ENCODE results near the gene REP15. TPM values are rescaled to one million over a fixed set of nuclear protein-coding genes. Genes with fewer than 3 reads are reported as not detected.
A peak's percentile ranks its signal among the peaks of the same experiment; 100 is the strongest.

The REP15 gene
- total RNA-seq, 1 experiment from 2014 or later: 1.3 TPM

DNA sequence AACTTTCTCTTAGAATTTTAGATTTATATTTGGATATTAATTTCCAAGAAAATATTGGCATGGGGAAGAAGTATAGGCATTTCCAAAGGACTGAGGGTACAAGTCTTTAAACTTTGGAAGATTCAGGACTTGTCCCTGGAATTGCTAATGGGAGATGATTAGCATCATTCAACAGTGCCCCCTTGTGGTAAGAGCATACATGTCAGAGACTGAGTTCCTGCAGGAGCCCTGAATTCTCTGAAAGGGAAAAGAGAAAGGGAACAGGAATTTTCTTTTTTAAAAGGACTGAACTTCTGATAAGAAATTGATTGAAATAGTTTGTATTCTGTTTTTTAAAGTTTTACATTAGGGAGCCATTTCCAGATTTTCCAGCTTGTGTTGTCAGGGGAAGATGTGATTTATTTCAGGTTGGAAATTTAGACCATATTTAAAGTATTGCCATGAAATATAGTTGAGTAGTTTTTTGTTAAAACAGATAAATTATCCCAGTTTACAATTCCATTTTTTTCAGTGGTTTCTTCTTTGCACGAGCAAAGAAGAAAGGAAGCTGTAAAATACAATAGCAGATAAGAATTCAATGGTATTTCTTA, 44.0 kb upstream of the REP15 start:
- Mint-ChIP-seq H3K9me3 (no peaks in the 10 kb centered on the region), H3K36me3 (ENCODE audit: insufficient read depth in 1 of 3, low read depth in 3 of 3) (peaks cover under 1 to 4% (median under 1%) of the 10 kb centered on the region in 3 experiments; a peak in 4 of 7 replicates), H3K27me3 (ENCODE audit: low read depth) (no peaks in the 10 kb centered on the region), H3K4me3 (no peak overlapping the region), H3K4me1 (no peaks in the 10 kb centered on the region; a peak in 1 of 4 replicates), H3K27ac (no peak overlapping the region)
- WGBS (ENCODE audit: extremely low coverage, insufficient read length, low lambda C conversion rate): no CpG with 5 or more reads among the region's 1 CpG
- Histone ChIP-seq H4K91ac (ENCODE audit: insufficient read length, low read depth, low read length) (no peak overlapping the region), H4K20me1 (ENCODE audit: control insufficient read depth, insufficient read depth, insufficient read length) (no peaks in the 10 kb centered on the region), H2BK5ac (ENCODE audit: insufficient read length, low read length) (no peak overlapping the region), H3K4me1 (ENCODE audit: insufficient read depth, low read length) (no peaks in the 10 kb centered on the region), H3K27ac (ENCODE audit: insufficient read length, low read depth, low read length) (no peak overlapping the region), H3T11ph (ENCODE audit: low read length) (no peak overlapping the region), H2BK20ac (ENCODE audit: low read depth, low read length, poor library complexity, severe bottlenecking) (no peak overlapping the region), H4K5ac (ENCODE audit: insufficient read length, low read depth, low read length) (no peak overlapping the region), H2AFZ (ENCODE audit: low read length) (no peak overlapping the region), H3K4me2 (ENCODE audit: insufficient read depth, insufficient read length, low read length) (no peak overlapping the region), H3K79me1 (ENCODE audit: insufficient read depth, low read depth, low read length, poor library complexity, severe bottlenecking) (no peaks in the 10 kb centered on the region), H3K79me2 (ENCODE audit: insufficient read depth, low read length) (no peaks in the 10 kb centered on the region), H2BK12ac (ENCODE audit: insufficient read length, low read depth, low read length) (no peak overlapping the region), H3K23ac (ENCODE audit: insufficient read length, low read depth, low read length) (no peak overlapping the region), H3K18ac (ENCODE audit: insufficient read length, low read depth, low read length) (no peak overlapping the region), H3K9ac (ENCODE audit: extremely low read depth, insufficient read length, low read length) (no peak overlapping the region), H3K4ac (ENCODE audit: low read depth, low read length) (no peak overlapping the region), H3K56ac (ENCODE audit: insufficient read length, low read depth, low read length) (no peak overlapping the region), H3K14ac (ENCODE audit: insufficient read depth, low read length) (no peak overlapping the region), H2AK5ac (ENCODE audit: insufficient read length, low read length) (no peak overlapping the region), H2BK120ac (ENCODE audit: low read depth, low read length, poor library complexity, severe bottlenecking) (no peak overlapping the region), H3K27me3 (ENCODE audit: insufficient read depth, low read length) (no peaks in the 10 kb centered on the region), H3K23me2 (ENCODE audit: insufficient read length, low read depth, low read length, poor library complexity, severe bottlenecking) (no peaks in the 10 kb centered on the region), H2BK15ac (ENCODE audit: low read depth, low read length) (no peak overlapping the region), H4K8ac (replicated peaks; ENCODE audit: insufficient read length, low read depth, low read length) (no peak overlapping the region), H3K9me3 (ENCODE audit: control insufficient read depth, low read depth, low read length) (no peaks in the 10 kb centered on the region)
- TF ChIP-seq, protein P1, sequence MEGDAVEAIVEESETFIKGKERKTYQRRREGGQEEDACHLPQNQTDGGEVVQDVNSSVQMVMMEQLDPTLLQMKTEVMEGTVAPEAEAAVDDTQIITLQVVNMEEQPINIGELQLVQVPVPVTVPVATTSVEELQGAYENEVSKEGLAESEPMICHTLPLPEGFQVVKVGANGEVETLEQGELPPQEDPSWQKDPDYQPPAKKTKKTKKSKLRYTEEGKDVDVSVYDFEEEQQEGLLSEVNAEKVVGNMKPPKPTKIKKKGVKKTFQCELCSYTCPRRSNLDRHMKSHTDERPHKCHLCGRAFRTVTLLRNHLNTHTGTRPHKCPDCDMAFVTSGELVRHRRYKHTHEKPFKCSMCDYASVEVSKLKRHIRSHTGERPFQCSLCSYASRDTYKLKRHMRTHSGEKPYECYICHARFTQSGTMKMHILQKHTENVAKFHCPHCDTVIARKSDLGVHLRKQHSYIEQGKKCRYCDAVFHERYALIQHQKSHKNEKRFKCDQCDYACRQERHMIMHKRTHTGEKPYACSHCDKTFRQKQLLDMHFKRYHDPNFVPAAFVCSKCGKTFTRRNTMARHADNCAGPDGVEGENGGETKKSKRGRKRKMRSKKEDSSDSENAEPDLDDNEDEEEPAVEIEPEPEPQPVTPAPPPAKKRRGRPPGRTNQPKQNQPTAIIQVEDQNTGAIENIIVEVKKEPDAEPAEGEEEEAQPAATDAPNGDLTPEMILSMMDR (conservative IDR thresholded peaks at IDR 0.05): peak; percentile 95
- DNase-seq: peak; percentile 58
